Glutamatergic neuron (in vitro differentiated cells): ENCODE data around the gene TMEM50B. TPM values are rescaled to one million over a fixed set of nuclear protein-coding genes. Genes with fewer than 3 reads are reported as not detected.

Experiments
- DNase-seq: peaks from one replicate; pipeline ENCODE4 v3.0.0; 2022
- H3K27ac Mint-ChIP-seq: one replicate; pipeline ENCODE4 v1.8.0; 2020; ENCODE audit warnings: mild to moderate bottlenecking, mixed read lengths, inconsistent platforms; ENCODE audit not compliant: unreplicated experiment
- H3K27me3 Mint-ChIP-seq: one replicate; pipeline ENCODE4 v1.8.0; 2020; ENCODE audit warnings: mild to moderate bottlenecking, moderate library complexity, mixed read lengths, inconsistent platforms; ENCODE audit not compliant: unreplicated experiment
- H3K36me3 Mint-ChIP-seq: one replicate; pipeline ENCODE4 v1.8.0; 2020; ENCODE audit warnings: mild to moderate bottlenecking, mixed read lengths, inconsistent platforms; ENCODE audit not compliant: unreplicated experiment
- H3K4me1 Mint-ChIP-seq: one replicate; pipeline ENCODE4 v1.8.0; 2020; ENCODE audit warnings: mild to moderate bottlenecking, low read depth, mixed read lengths, inconsistent platforms; ENCODE audit not compliant: unreplicated experiment
- H3K4me3 Mint-ChIP-seq: one replicate; pipeline ENCODE4 v1.8.0; 2020; ENCODE audit warnings: mild to moderate bottlenecking, mixed read lengths, inconsistent platforms; ENCODE audit not compliant: unreplicated experiment
- H3K9me3 Mint-ChIP-seq: one replicate; pipeline ENCODE4 v1.8.0; 2020; ENCODE audit warnings: mild to moderate bottlenecking, moderate library complexity, mixed read lengths, inconsistent platforms; ENCODE audit not compliant: unreplicated experiment
- total RNA-seq: library from RNA; stranded (reverse); fragmentation: NEBNext Ultra II Directional; extraction: Animal tissue kit (Norgen Biotek cat#: 25700); gene quantifications from one replicate; pipeline ENCODE4 v1.2.1, GENCODE V29; 2021; ENCODE audit not compliant: unreplicated experiment
- TF ChIP-seq, protein P1 (sequence below): fragments of 200-600 bp; sonication (generic); IDR thresholded peaks from one replicate; pipeline ENCODE4 v1.5.0; 2021; ENCODE audit not compliant: partially characterized antibody, unreplicated experiment

Gene TMEM50B
- total RNA-seq, 1 donor from 2014 or later: 37.5 TPM

GRCh38 chr21:33437140-33437539 lies 42.6 kb downstream of the TMEM50B start:
- Mint-ChIP-seq H3K36me3 (no peaks in the 10 kb centered on the region), H3K27ac (no peak overlapping the region), H3K9me3 (peaks cover 5% of the 10 kb centered on the region), H3K27me3 (peaks cover 2% of the 10 kb centered on the region), H3K4me1 (peaks cover 3% of the 10 kb centered on the region), H3K4me3 (no peak overlapping the region)
- DNase-seq: no peak
- TF ChIP-seq, protein P1, sequence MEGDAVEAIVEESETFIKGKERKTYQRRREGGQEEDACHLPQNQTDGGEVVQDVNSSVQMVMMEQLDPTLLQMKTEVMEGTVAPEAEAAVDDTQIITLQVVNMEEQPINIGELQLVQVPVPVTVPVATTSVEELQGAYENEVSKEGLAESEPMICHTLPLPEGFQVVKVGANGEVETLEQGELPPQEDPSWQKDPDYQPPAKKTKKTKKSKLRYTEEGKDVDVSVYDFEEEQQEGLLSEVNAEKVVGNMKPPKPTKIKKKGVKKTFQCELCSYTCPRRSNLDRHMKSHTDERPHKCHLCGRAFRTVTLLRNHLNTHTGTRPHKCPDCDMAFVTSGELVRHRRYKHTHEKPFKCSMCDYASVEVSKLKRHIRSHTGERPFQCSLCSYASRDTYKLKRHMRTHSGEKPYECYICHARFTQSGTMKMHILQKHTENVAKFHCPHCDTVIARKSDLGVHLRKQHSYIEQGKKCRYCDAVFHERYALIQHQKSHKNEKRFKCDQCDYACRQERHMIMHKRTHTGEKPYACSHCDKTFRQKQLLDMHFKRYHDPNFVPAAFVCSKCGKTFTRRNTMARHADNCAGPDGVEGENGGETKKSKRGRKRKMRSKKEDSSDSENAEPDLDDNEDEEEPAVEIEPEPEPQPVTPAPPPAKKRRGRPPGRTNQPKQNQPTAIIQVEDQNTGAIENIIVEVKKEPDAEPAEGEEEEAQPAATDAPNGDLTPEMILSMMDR: no peak

- no peak overlapping the region for H3K4me3 Mint-ChIP-seq
- H3K27me3 Mint-ChIP-seq: peaks cover 2% of the 10 kb centered on the region
- no peaks in the 10 kb centered on the region for H3K36me3 Mint-ChIP-seq
- DNase-seq: no peak
- H3K27ac Mint-ChIP-seq: peak overlapping the region; percentile 67
- H3K9me3 Mint-ChIP-seq: peaks cover 5% of the 10 kb centered on the region
- H3K4me1 Mint-ChIP-seq: no peaks in the 10 kb centered on the region
- TF ChIP-seq, protein P1: no peak
These were observed 44.9 kb downstream of the TMEM50B start for GRCh38 chr21:33434770-33435360.

DNA sequence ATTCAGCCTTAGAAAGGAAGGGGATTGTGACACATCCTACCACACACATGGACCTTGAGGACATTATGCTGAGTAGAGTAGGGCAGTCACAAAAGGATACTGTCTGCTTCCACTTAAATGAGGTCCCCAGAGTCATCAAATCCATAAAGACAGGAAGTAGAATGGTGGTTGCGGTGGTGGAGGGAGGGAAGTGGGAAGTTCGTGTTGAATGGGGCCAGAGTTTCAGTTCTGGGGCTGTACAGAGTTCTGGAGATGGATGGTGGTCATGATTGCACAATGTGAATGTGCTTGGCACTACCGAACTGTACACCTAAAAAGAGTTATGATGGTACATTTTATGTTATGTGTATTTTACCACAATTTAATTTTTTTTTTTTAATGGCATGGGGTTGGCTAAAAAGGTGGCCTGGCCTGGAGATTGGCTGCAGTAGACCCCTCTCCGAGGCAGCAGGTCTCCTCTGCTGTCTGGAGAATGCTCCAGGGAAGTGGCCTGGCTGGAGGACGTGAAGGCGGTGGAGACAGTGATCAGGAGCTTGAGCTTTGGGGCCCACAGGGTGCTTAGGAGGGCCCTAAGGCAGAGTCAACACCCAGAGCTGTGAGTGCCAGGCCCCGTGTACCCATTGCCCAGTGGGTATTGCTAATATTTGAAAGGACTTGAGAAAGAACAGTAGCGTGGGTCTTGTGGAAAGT lies 46.2 kb downstream of the TMEM50B start:
- no peak for DNase-seq
- Mint-ChIP-seq H3K27ac (peak overlapping the region; percentile 38), H3K36me3 (no peaks in the 10 kb centered on the region), H3K27me3 (peaks cover 2% of the 10 kb centered on the region), H3K4me1 (no peaks in the 10 kb centered on the region), H3K4me3 (no peak overlapping the region), H3K9me3 (peaks cover 5% of the 10 kb centered on the region)
- TF ChIP-seq, protein P1: no peak

GRCh38 chr21:33433001-33433400 lies 46.8 kb downstream of the TMEM50B start:
- no peaks in the 10 kb centered on the region for H3K36me3 Mint-ChIP-seq
- TF ChIP-seq, protein P1: no peak

DNA sequence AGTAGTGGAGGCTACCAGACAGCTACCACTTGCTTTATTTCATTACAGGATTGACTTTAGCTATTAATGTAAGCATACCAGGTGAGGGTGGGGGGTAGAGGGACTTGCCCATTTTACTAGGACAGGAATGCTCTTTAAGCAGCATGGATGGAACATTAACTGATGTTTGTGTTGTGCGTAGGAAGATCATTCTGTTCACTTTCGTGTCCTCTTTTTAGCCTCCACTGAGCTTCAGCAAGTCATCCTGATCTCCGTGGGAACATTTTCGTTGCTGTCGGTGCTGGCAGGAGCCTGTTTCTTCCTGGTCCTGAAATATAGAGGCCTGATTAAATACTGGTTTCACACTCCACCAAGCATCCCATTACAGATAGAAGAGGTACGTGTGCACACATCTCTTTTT lies 47.3 kb downstream of the TMEM50B start:
- H3K9me3 Mint-ChIP-seq: peaks cover 5% of the 10 kb centered on the region
- TF ChIP-seq, protein P1: no peak
- H3K36me3 Mint-ChIP-seq: no peaks in the 10 kb centered on the region
- DNase-seq: no peak
- peaks cover 2% of the 10 kb centered on the region for H3K27me3 Mint-ChIP-seq
- H3K27ac Mint-ChIP-seq: no peak overlapping the region
- H3K4me3 Mint-ChIP-seq: no peak overlapping the region
- no peaks in the 10 kb centered on the region for H3K4me1 Mint-ChIP-seq

More at GRCh38 chr21:33433001-33433400, 46.8 kb downstream of the TMEM50B start:
- H3K27ac Mint-ChIP-seq: no peak overlapping the region
- no peak for DNase-seq
- H3K27me3 Mint-ChIP-seq: peaks cover 2% of the 10 kb centered on the region
- no peaks in the 10 kb centered on the region for H3K4me1 Mint-ChIP-seq
- H3K4me3 Mint-ChIP-seq: no peak overlapping the region
- peaks cover 5% of the 10 kb centered on the region for H3K9me3 Mint-ChIP-seq
